ENCODE measurements around the gene WDR37. TPM values are rescaled to one million over a fixed set of nuclear protein-coding genes. Genes with fewer than 3 reads are reported as not detected.

Gene WDR37
- total and polyA plus RNA-seq, 10 of the 15 experiments (the other 5 are each of a cell fraction or from before 2014, with no cell fraction given) = 1.9 to 11.1 (median 7.1) TPM

DNA sequence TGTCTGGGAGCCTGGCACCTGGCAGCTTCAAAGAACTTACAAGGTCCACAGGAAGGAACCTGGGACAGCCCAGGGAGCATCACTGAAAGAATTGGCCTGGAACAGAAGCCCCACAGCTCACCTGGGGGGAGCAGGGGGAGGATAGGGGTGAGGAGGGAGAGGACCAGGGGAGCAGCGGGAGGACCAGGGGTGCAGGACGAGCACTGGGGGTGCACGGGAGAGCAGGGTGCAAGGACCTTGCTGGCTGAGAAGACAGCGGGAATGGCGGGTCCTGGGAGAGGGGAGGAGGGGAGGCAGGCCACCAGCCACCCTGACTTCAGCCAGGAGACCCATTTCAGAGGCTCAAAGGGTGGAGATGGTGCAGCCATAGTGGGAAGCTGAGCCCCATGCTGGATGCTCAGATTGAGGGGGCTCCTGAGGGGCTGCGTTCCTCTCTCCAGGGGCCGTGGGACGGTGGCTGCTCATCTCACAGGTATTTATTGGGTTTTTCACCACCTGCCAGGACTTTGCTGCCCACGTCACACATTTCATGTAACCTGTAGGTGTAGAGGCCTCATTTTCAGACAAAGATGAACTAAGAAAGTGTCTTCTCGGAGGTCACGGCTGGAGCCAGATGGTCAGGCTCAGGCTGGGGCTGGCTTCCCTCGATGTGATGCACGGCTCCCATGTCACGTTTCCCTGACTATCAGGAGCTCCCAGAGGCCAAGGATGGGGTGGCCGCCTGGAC, 110.1 kb downstream of the WDR37 start:
- no peaks in the 10 kb centered on the region for H3K9me3 ChIP-seq (replicated peaks; ENCODE audit: control insufficient read depth, insufficient read depth, low read length)
- H2AFZ ChIP-seq (ENCODE audit: control insufficient read depth, low read depth, low read length) = no peak overlapping the region
- in situ Hi-C loops (cut with MboI) = no loop called here
- no peak overlapping the region for H3K4me2 ChIP-seq (ENCODE audit: control insufficient read depth, insufficient read depth)
- intact Hi-C loops (cut with micrococcal nuclease; ENCODE audit: unreplicated experiment) = no loop called here
- H3K4me1 ChIP-seq (ENCODE audit: control insufficient read depth, insufficient read depth, low read length) = no peaks in the 10 kb centered on the region
- CTCF ChIA-PET = no interaction called here
- no peaks in the 10 kb centered on the region for H4K20me1 ChIP-seq (ENCODE audit: control insufficient read depth, insufficient read depth)
- DNase-seq (ENCODE audit: low read depth, low spot score) (no peak), ATAC-seq (no peak), FAIRE-seq (no peak)
- WGBS (ENCODE audit: insufficient coverage, insufficient replicate concordance, low lambda C conversion rate, missing lambda C conversion rate) = 39% methylated on average over 12 of the region's 15 CpGs
- no peak for TF ChIP-seq GATAD2B (conservative IDR thresholded peaks at IDR 0.05; ENCODE audit: low read depth)
- no peak for TF ChIP-seq KAT2A (conservative IDR thresholded peaks at IDR 0.05; ENCODE audit: control insufficient read depth, low read depth, low read length)
- no peak for TF ChIP-seq EED (IDR thresholded peaks at IDR 0.05; ENCODE audit: low read depth)
- no peak for TF ChIP-seq EGR1 (IDR thresholded peaks at IDR 0.05; ENCODE audit: borderline replicate concordance in 1 of 2, low read depth in 2 of 2, low read length in 2 of 2)
- TF ChIP-seq E2F8 (IDR thresholded peaks at IDR 0.05; ENCODE audit: low read depth, partially characterized antibody) = no peak
- no peak for TF ChIP-seq ASH2L (IDR thresholded peaks at IDR 0.05; ENCODE audit: borderline replicate concordance, low read depth)
- no TSS peak for BruUV-seq (replicated peaks)
- RAD21 ChIA-PET (ENCODE audit: unreplicated experiment) = no interaction called here
- H3K27me3 ChIP-seq (replicated peaks in 1 of 2; ENCODE audit: control insufficient read depth in 2 of 2, insufficient read depth in 2 of 2, low read length in 1 of 2) = no peaks in the 10 kb centered on the region; a peak in 1 of 4 replicates
- H3K9ac ChIP-seq (ENCODE audit: control insufficient read depth, insufficient read depth, low read length) = no peak overlapping the region
- no peak overlapping the region for H3K27ac ChIP-seq (ENCODE audit: control insufficient read depth, insufficient read depth)
- POLR2A ChIA-PET = no interaction called here
- H3K79me2 ChIP-seq (ENCODE audit: control insufficient read depth, insufficient read depth, low read length) = no peaks in the 10 kb centered on the region
- no peak overlapping the region for H3K4me3 ChIP-seq
- SMC1A ChIA-PET (ENCODE audit: uncharacterized antibody, unreplicated experiment) = no interaction called here
- H3K36me3 ChIP-seq (ENCODE audit: control insufficient read depth in 2 of 2, insufficient read depth in 2 of 2, low read length in 1 of 2) = no peaks in the 10 kb centered on the region

All from GM12878 (cell line).